Mesothelial cell of epicardium (in vitro differentiated cells): ENCODE measurements around the gene ADARB2. TPM values are rescaled to one million over a fixed set of nuclear protein-coding genes. Genes with fewer than 3 reads are reported as not detected.

Experiments
- DNase-seq, 2 experiments: peaks; one replicate each; pipeline ENCODE4 v3.0.0; 2021; ENCODE audit warnings: low spot score in 2 of 2; ENCODE audit not compliant: unreplicated experiment in 2 of 2
- H3K27ac Mint-ChIP-seq: 2 replicates; pipeline ENCODE4 v1.8.0; 2021; ENCODE audit warnings: mixed read lengths
- H3K27me3 Mint-ChIP-seq: 2 replicates; pipeline ENCODE4 v1.8.0; 2021; ENCODE audit warnings: low read depth, mixed read lengths
- H3K36me3 Mint-ChIP-seq: 2 replicates; pipeline ENCODE4 v1.8.0; 2021; ENCODE audit warnings: mixed read lengths
- H3K4me1 Mint-ChIP-seq: 2 replicates; pipeline ENCODE4 v1.8.0; 2021; ENCODE audit warnings: mixed read lengths
- H3K4me3 Mint-ChIP-seq: 2 replicates; pipeline ENCODE4 v1.8.0; 2021; ENCODE audit warnings: mild to moderate bottlenecking, moderate library complexity, mixed read lengths
- H3K9me3 Mint-ChIP-seq: 2 replicates; pipeline ENCODE4 v1.8.0; 2021; ENCODE audit warnings: mixed read lengths
- total RNA-seq: library from RNA; stranded (reverse); gene quantifications from 3 replicates; pipeline ENCODE4 v1.2.1, GENCODE V29; 2021
- TF ChIP-seq, protein P1 (sequence below): fragments of 200-600 bp; sonication (generic); IDR thresholded peaks from one replicate; pipeline ENCODE4 v1.5.0; 2021; ENCODE audit warnings: antibody characterized with exemption; ENCODE audit not compliant: unreplicated experiment

The ADARB2 gene
- total RNA-seq, 1 donor from 2014 or later: 0.38 TPM

DNA sequence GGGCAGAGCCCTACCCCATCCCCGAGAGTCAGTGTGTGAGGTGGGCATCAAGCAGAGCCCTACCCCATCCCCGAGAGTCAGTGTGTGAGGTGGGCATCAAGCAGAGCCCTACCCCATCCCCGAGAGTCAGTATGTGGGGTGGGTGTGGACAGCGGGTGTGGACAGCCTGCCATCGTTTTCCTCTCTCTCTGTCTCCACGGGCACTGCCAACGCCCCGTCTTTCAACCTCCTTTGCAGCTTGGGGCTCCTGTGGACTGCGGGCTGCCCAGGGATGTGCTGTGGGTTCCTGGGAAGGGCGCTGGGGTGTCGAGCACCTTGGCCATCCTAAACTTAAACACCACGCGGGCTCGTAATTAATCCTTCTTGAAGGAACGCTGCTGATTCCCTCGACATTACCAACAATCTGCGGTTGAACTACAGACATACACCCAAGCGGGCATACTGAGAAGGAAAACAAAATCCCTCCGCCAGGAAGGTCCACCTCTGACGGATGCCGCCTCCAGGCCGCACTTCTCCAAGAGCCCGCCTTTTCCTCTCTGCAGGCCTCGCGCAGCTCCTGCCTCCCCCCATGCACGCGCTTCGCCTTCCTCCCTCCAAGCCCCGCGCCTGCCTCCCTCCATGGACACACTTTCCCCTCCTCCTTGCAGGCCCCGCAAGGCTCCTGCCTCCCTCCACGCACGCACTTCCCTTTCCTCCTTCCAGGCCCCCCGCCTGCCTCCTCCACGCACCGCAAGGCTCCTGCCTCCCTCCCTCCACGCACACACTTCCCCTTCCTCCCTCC, 65.1 kb downstream of the ADARB2 start:
- Mint-ChIP-seq H3K27ac (no peak overlapping the region), H3K4me3 (no peak overlapping the region), H3K27me3 (peaks cover 8% of the 10 kb centered on the region), H3K9me3 (no peaks in the 10 kb centered on the region), H3K36me3 (no peaks in the 10 kb centered on the region), H3K4me1 (no peaks in the 10 kb centered on the region)
- no peak for DNase-seq
- TF ChIP-seq, protein P1, sequence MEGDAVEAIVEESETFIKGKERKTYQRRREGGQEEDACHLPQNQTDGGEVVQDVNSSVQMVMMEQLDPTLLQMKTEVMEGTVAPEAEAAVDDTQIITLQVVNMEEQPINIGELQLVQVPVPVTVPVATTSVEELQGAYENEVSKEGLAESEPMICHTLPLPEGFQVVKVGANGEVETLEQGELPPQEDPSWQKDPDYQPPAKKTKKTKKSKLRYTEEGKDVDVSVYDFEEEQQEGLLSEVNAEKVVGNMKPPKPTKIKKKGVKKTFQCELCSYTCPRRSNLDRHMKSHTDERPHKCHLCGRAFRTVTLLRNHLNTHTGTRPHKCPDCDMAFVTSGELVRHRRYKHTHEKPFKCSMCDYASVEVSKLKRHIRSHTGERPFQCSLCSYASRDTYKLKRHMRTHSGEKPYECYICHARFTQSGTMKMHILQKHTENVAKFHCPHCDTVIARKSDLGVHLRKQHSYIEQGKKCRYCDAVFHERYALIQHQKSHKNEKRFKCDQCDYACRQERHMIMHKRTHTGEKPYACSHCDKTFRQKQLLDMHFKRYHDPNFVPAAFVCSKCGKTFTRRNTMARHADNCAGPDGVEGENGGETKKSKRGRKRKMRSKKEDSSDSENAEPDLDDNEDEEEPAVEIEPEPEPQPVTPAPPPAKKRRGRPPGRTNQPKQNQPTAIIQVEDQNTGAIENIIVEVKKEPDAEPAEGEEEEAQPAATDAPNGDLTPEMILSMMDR: no peak

- no peaks in the 10 kb centered on the region for H3K36me3 Mint-ChIP-seq
- TF ChIP-seq, protein P1: no peak
- DNase-seq: no peak
- no peak overlapping the region for H3K27ac Mint-ChIP-seq
- H3K27me3 Mint-ChIP-seq: peaks cover 8% of the 10 kb centered on the region
- no peak overlapping the region for H3K4me3 Mint-ChIP-seq
- no peaks in the 10 kb centered on the region for H3K4me1 Mint-ChIP-seq
- H3K9me3 Mint-ChIP-seq: no peaks in the 10 kb centered on the region
Observed at GRCh38 chr10:1671366-1672000, 65.8 kb downstream of the ADARB2 start.

GRCh38 chr10:1670541-1671365, 66.6 kb downstream of the ADARB2 start:
- Mint-ChIP-seq H3K4me3 (no peak overlapping the region), H3K4me1 (no peaks in the 10 kb centered on the region), H3K27ac (no peak overlapping the region), H3K9me3 (no peaks in the 10 kb centered on the region), H3K36me3 (no peaks in the 10 kb centered on the region), H3K27me3 (peaks cover 10% of the 10 kb centered on the region)
- TF ChIP-seq, protein P1: no peak
- no peak for DNase-seq

DNA sequence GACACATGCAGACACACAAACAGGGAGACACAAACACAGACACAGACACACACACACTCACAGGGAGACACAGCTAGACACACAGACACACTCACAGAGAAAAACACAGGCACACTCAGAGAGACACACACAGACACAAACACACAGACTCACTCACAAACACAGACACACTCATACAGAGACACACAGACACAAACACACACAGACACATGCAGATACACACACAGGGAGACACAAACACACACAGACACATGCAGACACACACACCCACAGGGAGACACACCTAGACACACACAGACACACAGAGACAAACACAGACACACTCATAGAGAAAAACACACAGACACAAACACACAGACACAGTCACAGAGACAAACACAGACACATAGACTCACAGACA, 67.9 kb downstream of the ADARB2 start:
- H3K27me3 Mint-ChIP-seq: peaks cover 10% of the 10 kb centered on the region
- H3K9me3 Mint-ChIP-seq: no peaks in the 10 kb centered on the region
- TF ChIP-seq, protein P1: no peak
- no peak overlapping the region for H3K27ac Mint-ChIP-seq
- no peaks in the 10 kb centered on the region for H3K4me1 Mint-ChIP-seq
- H3K36me3 Mint-ChIP-seq: no peaks in the 10 kb centered on the region
- no peak overlapping the region for H3K4me3 Mint-ChIP-seq
- DNase-seq: no peak

GRCh38 chr10:1668399-1668798, 68.9 kb downstream of the ADARB2 start:
- no peaks in the 10 kb centered on the region for H3K4me1 Mint-ChIP-seq
- H3K4me3 Mint-ChIP-seq: no peak overlapping the region
- no peaks in the 10 kb centered on the region for H3K36me3 Mint-ChIP-seq
- TF ChIP-seq, protein P1: no peak
- no peak overlapping the region for H3K27ac Mint-ChIP-seq
- no peak for DNase-seq
- no peaks in the 10 kb centered on the region for H3K9me3 Mint-ChIP-seq
- peaks cover 10% of the 10 kb centered on the region for H3K27me3 Mint-ChIP-seq
